ENCODE data around the gene CCDC146.

Gene CCDC146

DNA sequence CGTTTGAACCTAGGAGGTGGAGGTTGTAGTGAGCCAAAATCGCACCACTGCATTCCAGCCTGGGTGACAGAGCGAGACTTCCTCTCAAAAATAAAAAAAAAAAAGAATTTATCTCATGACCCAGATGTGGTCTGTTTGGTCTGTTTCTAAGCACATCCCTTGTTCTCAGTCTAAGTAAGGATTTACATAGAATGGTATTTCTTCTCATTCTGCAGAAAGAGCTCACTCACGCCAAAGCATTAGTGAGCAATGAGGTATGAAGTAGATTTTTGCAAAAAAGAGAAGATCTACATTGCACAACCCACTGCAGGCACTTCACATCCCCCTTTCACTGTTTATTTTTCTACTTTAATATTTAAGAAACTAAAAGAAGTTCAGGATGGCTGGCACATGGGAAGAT lies 153.7 kb downstream of the CCDC146 start:
- no peak for FAIRE-seq
- DNase-seq (ENCODE audit: insufficient read length) = no peak
- TF ChIP-seq POLR2AphosphoS5 (IDR thresholded peaks at IDR 0.05; ENCODE audit: low read depth, low read length) (no peak), TAF1 (IDR thresholded peaks at IDR 0.05; ENCODE audit: borderline replicate concordance, low read depth, low read length) (no peak), POLR2A (IDR thresholded peaks at IDR 0.05; ENCODE audit: low read depth, low read length) (no peak)

DNA sequence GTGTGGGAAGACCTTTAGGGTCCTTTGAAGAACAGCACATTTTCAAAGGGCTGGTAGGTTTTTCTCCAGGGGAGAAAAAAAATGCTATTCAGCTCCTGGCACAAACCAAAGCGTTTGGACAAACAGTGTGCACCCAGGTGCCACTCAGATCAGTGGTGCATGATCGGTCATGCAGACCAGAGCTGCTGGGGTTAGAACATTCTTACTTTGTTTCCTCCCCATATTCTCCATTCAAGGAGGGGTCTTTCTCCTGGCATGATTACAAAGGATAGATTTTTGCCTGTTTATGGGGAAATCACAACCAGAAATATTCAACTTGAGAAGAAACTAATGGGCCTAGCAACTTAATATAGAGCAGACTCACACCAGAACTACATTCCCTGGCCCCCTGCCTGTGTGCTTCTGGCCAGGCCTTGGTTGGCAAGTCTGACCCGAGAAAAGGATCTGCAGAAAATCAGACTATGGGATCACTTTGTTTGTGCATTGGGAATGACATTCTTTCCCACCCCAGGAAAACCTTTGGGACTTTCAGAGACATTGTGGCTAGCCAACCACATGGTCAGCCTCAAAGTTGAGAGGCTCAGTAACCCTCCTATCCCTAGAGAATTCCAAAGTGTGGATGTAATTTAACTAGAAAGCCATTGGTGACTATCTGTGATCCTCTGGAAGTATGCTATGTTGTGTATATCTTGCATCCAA lies 159.5 kb downstream of the CCDC146 start:
- TF ChIP-seq POLR2AphosphoS5 (IDR thresholded peaks at IDR 0.05; ENCODE audit: low read depth, low read length) = no peak
- no peak for TF ChIP-seq TAF1 (IDR thresholded peaks at IDR 0.05; ENCODE audit: borderline replicate concordance, low read depth, low read length)
- no peak for TF ChIP-seq POLR2A (IDR thresholded peaks at IDR 0.05; ENCODE audit: low read depth, low read length)
- DNase-seq (ENCODE audit: insufficient read length) (no peak), FAIRE-seq (no peak)

DNA sequence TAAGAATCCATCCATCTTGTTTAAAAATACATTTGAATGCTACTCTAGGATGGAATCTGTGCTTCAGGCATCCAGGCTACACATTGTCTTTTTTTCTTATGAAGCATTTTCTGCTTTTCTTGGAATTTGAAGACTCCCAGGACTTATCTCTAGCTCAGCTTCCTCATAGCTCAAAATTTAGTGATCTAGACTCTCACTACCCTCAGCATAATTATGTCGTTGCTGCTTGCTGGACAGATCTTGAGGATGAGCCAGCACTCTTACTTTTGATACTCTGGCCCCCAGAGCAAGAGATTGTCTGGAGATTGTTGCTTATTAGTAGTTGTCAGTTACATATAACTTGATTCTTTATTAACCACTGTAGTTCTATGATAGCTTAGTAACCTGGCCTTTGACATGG lies 160.5 kb downstream of the CCDC146 start:
- no peak for DNase-seq (ENCODE audit: insufficient read length)
- no peak for TF ChIP-seq POLR2AphosphoS5 (IDR thresholded peaks at IDR 0.05; ENCODE audit: low read depth, low read length)
- TF ChIP-seq TAF1 (IDR thresholded peaks at IDR 0.05; ENCODE audit: borderline replicate concordance, low read depth, low read length) = no peak
- no peak for TF ChIP-seq POLR2A (IDR thresholded peaks at IDR 0.05; ENCODE audit: low read depth, low read length)
- no peak for FAIRE-seq

DNA sequence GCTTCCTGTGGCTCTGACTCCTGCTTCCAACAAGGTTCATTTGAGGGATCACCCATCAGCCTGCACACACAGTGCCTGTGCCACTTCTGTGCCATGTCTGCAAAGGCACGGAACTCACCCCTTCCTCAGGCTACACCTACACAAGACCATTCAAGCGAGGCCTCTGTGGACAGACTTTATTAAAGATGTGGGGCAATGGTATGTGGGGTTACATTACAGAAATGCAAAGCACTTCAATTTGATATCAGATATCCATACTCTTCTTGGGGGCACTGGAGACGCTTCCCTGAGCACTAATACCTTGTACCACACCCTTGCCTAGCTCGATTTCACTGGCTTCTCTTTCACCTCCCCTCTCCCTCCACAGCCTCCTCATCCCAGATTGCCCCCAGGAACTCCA lies 161.6 kb downstream of the CCDC146 start:
- FAIRE-seq = no peak
- TF ChIP-seq TAF1 (IDR thresholded peaks at IDR 0.05; ENCODE audit: borderline replicate concordance, low read depth, low read length) = no peak
- no peak for TF ChIP-seq POLR2A (IDR thresholded peaks at IDR 0.05; ENCODE audit: low read depth, low read length)
- TF ChIP-seq POLR2AphosphoS5 (IDR thresholded peaks at IDR 0.05; ENCODE audit: low read depth, low read length) = no peak
- DNase-seq (ENCODE audit: insufficient read length) = no peak

DNA sequence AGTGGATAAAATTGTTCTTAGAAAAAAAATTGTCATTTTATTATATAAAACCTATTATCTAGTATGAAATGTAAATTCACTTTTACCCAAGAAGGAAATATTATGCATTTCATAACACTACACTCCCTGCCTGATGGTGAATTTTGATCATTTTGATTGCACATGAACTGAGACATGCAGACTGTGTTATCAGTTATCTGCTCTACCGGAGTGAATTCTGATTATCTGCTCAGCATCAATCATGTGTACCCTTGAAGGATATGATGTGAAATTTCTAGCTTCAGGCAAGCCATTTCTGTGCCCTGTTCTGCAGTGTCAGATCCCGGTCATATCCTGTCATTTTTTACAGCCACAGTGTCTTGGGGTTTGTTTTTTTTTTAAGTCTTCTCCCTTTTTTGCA lies 162.2 kb downstream of the CCDC146 start:
- FAIRE-seq (no peak), DNase-seq (ENCODE audit: insufficient read length) (no peak)
- TF ChIP-seq TAF1 (IDR thresholded peaks at IDR 0.05; ENCODE audit: borderline replicate concordance, low read depth, low read length) = no peak
- no peak for TF ChIP-seq POLR2AphosphoS5 (IDR thresholded peaks at IDR 0.05; ENCODE audit: low read depth, low read length)
- no peak for TF ChIP-seq POLR2A (IDR thresholded peaks at IDR 0.05; ENCODE audit: low read depth, low read length)

DNA sequence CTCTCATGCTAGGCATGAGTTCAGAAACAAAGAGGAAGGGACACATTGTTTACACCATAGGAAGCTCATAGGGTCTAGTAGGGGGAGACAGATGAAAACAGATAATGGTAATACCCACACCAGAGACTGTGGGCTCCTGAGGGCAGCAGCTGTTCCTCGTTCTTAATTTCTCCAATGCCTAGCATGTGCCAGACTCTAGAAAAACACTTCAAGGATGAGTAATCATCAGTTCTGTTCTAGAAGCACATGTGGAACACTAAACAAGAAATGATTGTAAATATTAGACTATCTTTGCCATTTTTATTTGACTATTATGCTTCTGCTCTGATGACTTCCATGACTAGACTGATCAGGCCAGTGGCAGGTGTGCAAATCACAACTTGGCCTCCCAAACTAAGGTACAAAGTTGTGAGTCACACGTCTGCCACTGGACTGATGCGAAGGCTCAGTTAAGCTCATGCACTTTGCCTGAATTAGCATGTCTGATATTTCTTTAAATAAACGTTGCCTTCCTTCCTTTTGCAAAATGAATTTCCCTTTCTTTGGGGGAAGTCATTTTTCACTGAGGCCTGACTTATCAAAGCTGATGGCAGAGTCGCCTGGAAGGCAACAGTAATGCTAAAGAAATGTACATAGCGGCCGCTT lies 166.4 kb downstream of the CCDC146 start:
- DNase-seq (ENCODE audit: insufficient read length) (no peak), FAIRE-seq (no peak)
- TF ChIP-seq TAF1 (IDR thresholded peaks at IDR 0.05; ENCODE audit: borderline replicate concordance, low read depth, low read length) = no peak
- TF ChIP-seq POLR2A (IDR thresholded peaks at IDR 0.05; ENCODE audit: low read depth, low read length) = no peak
- no peak for TF ChIP-seq POLR2AphosphoS5 (IDR thresholded peaks at IDR 0.05; ENCODE audit: low read depth, low read length)

DNA sequence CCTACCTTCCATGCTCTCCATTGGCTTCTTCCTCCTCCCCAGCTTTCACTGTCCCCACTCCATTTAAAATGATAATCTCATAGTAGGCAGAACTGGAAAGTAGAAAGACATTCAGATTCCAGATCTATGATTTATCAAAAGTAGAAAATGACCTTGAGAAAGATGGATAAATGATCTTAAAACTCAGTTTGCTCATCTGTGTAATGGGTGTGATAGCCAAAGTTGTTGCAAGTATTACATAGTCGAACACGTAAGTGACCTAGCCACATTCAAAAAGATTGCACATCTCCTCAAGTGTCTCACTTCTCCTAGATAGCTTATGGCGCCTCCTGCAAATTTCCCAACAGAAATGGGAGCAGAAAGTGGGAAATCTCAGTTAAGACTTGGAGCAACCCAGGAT lies 167.0 kb downstream of the CCDC146 start:
- no peak for DNase-seq (ENCODE audit: insufficient read length)
- no peak for FAIRE-seq
- TF ChIP-seq TAF1 (IDR thresholded peaks at IDR 0.05; ENCODE audit: borderline replicate concordance, low read depth, low read length) (no peak), POLR2AphosphoS5 (IDR thresholded peaks at IDR 0.05; ENCODE audit: low read depth, low read length) (no peak), POLR2A (IDR thresholded peaks at IDR 0.05; ENCODE audit: low read depth, low read length) (no peak)

DNA sequence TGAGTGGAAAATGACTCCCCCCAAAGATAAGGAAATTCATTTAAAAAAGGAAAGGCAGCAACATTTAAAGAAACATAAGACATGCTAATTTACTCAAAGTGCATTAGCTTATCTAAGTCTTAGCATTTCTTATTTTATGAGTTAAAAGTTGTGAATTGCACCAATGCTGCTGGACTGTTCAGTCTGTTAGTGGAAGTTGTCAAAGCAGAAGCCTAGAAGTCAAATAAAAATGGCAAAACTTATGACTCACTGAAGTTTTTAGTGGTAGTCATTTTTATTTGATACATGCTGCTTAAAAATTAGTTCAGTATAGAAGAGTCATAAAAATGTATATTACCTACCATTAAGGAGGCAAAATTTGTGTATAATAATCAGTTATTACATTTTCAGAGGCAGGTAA lies 168.0 kb downstream of the CCDC146 start:
- TF ChIP-seq POLR2AphosphoS5 (IDR thresholded peaks at IDR 0.05; ENCODE audit: low read depth, low read length) (no peak), TAF1 (IDR thresholded peaks at IDR 0.05; ENCODE audit: borderline replicate concordance, low read depth, low read length) (no peak), POLR2A (IDR thresholded peaks at IDR 0.05; ENCODE audit: low read depth, low read length) (no peak)
- FAIRE-seq (no peak), DNase-seq (ENCODE audit: insufficient read length) (no peak)

DNA sequence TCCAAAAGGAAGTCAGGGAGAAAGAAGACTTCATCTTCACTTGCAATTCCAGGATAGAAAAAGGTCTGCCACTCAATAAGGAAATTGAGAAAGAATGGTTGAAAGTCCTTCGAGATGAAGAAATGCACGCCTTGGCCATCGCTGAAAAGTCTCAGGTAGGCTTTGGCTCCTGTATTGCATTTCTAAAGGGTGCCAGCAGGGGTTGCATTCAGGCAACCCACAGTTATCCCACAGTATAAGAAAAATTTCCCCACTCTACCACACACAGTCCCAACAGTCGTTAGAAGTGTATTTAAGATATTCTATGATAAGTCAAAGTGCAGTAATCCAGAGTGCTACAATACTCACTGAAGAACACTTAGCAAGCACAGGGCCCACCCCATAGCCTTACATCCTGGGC lies 170.6 kb downstream of the CCDC146 start:
- FAIRE-seq (no peak), DNase-seq (ENCODE audit: insufficient read length) (no peak)
- TF ChIP-seq TAF1 (IDR thresholded peaks at IDR 0.05; ENCODE audit: borderline replicate concordance, low read depth, low read length) (no peak), POLR2AphosphoS5 (IDR thresholded peaks at IDR 0.05; ENCODE audit: low read depth, low read length) (no peak)

DNA sequence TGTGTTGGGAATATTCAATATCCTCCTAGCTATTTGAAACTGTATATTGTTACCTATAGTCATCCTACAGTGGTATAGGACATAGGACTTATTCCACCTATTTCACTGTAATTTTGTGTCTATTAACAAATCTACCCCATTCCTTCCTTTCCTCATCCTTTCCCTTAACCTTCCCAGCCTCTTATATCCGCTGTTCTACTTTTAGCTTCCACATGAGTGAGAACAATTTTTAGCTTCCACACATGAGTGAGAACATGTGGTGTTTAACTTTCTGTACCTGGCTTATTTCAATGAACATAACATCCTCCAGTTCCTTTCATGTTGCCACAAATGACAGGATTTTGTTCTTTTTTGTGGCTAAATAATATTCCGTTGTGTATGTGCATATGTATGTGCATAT lies 173.1 kb downstream of the CCDC146 start:
- DNase-seq (ENCODE audit: insufficient read length) (no peak), FAIRE-seq (no peak)
- TF ChIP-seq POLR2A (IDR thresholded peaks at IDR 0.05; ENCODE audit: low read depth, low read length) = no peak
- TF ChIP-seq TAF1 (IDR thresholded peaks at IDR 0.05; ENCODE audit: borderline replicate concordance, low read depth, low read length) = no peak
- TF ChIP-seq POLR2AphosphoS5 (IDR thresholded peaks at IDR 0.05; ENCODE audit: low read depth, low read length) = no peak

DNA sequence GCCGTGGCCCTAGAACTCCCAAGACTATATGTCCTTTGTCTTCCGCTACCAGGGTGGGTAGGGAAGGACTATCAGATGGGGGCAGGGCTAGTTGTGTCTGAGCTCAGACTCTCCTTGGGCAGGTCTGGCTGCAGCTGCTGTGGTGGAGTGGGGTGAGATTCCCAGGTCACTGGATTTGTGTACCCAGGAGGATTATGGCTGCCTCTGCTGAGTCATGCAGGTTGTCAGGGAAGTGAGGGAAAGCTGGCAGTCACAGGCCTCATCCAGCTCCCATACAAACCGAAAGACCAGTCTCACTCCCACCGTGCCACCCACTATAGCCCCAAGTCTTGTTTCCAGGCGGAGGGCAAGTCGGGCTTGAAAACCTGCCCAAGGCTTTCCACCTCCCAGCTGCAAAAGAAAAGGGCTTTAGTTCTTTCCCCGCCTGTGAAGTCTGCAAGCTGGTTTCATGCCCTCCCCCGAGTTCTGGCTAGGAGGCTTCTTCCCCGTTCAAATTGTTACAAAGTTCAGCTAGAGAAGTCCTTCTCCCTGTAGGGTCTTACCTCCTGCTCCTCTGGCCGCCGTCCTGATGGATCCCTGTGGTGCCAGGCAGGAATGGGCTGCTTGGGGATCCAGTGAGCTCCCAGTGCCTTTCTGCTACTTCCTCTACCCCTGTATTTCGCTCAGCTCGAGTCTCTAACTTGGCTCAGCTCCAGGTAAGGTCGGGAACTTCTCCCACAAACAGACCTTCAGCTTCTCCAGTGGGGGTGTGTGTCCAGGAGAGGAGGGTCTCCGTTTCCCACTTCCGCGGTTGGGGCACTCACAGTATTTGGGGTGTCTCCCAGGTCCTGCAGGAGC lies 184.0 kb downstream of the CCDC146 start:
- no peak for FAIRE-seq
- no peak for DNase-seq (ENCODE audit: insufficient read length)
- TF ChIP-seq POLR2AphosphoS5 (IDR thresholded peaks at IDR 0.05; ENCODE audit: low read depth, low read length) = no peak
- no peak for TF ChIP-seq TAF1 (IDR thresholded peaks at IDR 0.05; ENCODE audit: borderline replicate concordance, low read depth, low read length)
- TF ChIP-seq POLR2A (IDR thresholded peaks at IDR 0.05; ENCODE audit: low read depth, low read length) = no peak

Data from GM12892 (cell line).